Measurements from ENCODE around the gene SNAP29. TPM values are rescaled to one million over a fixed set of nuclear protein-coding genes. Genes with fewer than 3 reads are reported as not detected.

Gene SNAP29
- total and polyA plus RNA-seq, 3 donors from 2014 or later, result 41.8 to 127 (median 47.7) TPM

DNA sequence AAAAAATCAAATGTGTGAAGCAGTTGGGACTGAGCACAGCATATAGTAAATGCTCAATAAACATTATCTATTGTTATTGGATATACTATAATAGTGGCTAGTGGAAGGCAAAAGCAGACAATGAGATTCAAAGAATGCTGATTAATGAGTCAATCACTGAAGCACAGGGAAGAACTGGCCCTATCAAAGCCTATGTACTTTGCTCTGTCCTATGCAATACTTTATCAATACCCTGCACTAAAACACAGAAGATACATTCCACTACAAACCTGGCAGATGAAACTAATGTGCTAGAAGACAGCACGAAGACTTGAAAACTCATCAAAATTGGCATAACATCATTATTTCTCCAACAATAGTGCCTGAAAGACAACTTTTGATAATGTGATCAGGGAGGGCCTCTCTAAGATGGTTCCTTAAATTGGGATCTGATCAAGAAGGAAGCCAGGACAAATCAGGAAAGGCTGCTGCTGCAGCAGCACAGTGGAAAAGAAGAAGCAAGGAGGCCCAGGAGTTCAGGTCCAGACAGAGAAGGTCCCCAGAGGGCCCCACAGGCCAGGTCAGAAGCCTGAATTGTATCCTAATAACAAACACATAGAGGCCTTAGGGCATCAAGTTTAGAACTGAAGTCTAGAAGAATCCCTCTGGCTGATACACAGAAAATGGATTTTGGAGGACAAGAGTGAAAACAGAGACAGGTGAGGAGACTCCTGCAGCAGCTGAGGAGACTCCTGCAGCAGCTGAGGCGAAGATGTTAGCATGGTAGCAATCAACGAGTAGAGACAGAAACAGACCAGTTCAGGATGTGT lies 18.8 kb upstream of the SNAP29 start:
- WGBS, 2 donors, result 85 to 94% methylated on average over 3 of the region's 3 CpGs
- H3K4me3 ChIP-seq, result no peak overlapping the region
- H3K4me1 ChIP-seq, result peaks cover 9% of the 10 kb centered on the region
- TF ChIP-seq POLR2A (IDR thresholded peaks at IDR 0.05), result no peak
- TF ChIP-seq, protein P1, sequence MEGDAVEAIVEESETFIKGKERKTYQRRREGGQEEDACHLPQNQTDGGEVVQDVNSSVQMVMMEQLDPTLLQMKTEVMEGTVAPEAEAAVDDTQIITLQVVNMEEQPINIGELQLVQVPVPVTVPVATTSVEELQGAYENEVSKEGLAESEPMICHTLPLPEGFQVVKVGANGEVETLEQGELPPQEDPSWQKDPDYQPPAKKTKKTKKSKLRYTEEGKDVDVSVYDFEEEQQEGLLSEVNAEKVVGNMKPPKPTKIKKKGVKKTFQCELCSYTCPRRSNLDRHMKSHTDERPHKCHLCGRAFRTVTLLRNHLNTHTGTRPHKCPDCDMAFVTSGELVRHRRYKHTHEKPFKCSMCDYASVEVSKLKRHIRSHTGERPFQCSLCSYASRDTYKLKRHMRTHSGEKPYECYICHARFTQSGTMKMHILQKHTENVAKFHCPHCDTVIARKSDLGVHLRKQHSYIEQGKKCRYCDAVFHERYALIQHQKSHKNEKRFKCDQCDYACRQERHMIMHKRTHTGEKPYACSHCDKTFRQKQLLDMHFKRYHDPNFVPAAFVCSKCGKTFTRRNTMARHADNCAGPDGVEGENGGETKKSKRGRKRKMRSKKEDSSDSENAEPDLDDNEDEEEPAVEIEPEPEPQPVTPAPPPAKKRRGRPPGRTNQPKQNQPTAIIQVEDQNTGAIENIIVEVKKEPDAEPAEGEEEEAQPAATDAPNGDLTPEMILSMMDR (IDR thresholded peaks at IDR 0.05), result no peak
- H3K9me3 ChIP-seq, result no peaks in the 10 kb centered on the region
- H3K36me3 ChIP-seq (ENCODE audit: low read depth, missing control alignments), result no peaks in the 10 kb centered on the region
- intact Hi-C loops (cut with DNase I; ENCODE audit: low total_unique reads), result no loop called here
- no peaks in the 10 kb centered on the region for H3K27me3 ChIP-seq
- no peak overlapping the region for H3K27ac ChIP-seq
- DNase-seq, result no peak

DNA sequence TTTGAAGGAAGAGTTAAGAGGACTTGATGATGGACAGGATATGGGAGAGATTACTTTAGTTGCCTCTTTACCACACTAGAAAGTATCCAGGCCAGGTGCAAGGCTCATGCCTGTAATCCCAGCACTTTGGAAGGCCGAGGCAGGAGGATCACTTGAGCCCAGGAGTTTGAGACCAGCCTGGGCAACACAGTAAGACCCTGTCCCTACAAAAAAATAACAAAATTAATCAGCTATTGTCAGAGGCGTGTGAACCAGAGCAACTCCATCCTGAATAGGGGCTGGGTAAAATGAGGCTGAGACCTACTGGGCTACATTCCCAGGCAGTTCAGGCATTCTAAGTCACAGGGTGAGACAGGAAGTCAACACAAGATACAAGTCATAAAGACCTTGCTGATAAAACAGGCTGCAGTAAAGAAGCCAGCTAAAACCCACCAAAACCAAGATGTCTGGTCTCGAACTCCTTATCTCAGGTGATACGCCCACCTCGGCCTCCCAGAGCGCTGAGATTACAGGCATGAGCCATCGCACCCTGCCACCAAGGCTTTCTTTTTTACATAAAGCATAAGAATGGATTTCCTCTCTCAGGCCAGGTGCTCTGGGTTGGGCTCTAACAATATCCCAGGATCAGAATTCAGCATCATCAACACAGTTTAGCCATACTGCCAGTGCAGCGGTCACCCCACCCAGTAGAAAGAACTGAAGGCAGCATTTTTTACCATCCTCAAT lies 18.0 kb upstream of the SNAP29 start:
- no peaks in the 10 kb centered on the region for H3K9me3 ChIP-seq
- TF ChIP-seq, protein P1 (IDR thresholded peaks at IDR 0.05), result no peak
- TF ChIP-seq POLR2A (IDR thresholded peaks at IDR 0.05), result no peak
- no peak for DNase-seq
- WGBS, 2 donors, result 74 to 79% methylated on average over 7 to 8 of the region's 8 CpGs
- H3K27me3 ChIP-seq, result no peaks in the 10 kb centered on the region
- no peaks in the 10 kb centered on the region for H3K36me3 ChIP-seq (ENCODE audit: low read depth, missing control alignments)
- H3K4me3 ChIP-seq, result no peak overlapping the region
- H3K4me1 ChIP-seq, result peaks cover 9% of the 10 kb centered on the region
- intact Hi-C loops (cut with DNase I; ENCODE audit: low total_unique reads), result no loop called here
- H3K27ac ChIP-seq, result no peak overlapping the region

DNA sequence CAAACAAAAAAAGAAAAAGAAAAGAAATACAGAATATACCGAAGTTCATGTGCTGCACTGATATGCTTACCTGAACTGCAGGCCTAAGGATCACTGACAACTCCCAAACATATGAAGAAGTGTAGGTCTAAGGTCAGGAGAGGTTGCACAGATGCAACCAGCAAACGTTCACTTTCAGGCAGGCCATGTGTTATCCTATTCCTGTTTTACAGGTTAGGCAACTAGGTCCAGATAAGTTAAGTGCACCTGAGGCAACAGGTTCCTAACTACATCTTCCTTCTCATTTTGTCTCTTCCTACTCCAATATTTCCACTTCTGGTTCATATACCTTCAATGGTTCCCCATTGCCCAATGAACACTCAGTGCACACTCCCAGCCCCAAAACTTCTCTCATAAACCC lies 15.3 kb upstream of the SNAP29 start:
- WGBS, 2 donors, result 23 to 54% methylated on average over 2 of the region's 2 CpGs
- no peaks in the 10 kb centered on the region for H3K9me3 ChIP-seq
- no peaks in the 10 kb centered on the region for H3K36me3 ChIP-seq (ENCODE audit: low read depth, missing control alignments)
- no peak overlapping the region for H3K27ac ChIP-seq
- intact Hi-C loops (cut with DNase I; ENCODE audit: low total_unique reads), result no loop called here
- H3K4me3 ChIP-seq, result no peak overlapping the region
- no peak for TF ChIP-seq POLR2A (IDR thresholded peaks at IDR 0.05)
- no peak for DNase-seq
- H3K27me3 ChIP-seq, result no peaks in the 10 kb centered on the region
- peaks cover 9% of the 10 kb centered on the region for H3K4me1 ChIP-seq

DNA sequence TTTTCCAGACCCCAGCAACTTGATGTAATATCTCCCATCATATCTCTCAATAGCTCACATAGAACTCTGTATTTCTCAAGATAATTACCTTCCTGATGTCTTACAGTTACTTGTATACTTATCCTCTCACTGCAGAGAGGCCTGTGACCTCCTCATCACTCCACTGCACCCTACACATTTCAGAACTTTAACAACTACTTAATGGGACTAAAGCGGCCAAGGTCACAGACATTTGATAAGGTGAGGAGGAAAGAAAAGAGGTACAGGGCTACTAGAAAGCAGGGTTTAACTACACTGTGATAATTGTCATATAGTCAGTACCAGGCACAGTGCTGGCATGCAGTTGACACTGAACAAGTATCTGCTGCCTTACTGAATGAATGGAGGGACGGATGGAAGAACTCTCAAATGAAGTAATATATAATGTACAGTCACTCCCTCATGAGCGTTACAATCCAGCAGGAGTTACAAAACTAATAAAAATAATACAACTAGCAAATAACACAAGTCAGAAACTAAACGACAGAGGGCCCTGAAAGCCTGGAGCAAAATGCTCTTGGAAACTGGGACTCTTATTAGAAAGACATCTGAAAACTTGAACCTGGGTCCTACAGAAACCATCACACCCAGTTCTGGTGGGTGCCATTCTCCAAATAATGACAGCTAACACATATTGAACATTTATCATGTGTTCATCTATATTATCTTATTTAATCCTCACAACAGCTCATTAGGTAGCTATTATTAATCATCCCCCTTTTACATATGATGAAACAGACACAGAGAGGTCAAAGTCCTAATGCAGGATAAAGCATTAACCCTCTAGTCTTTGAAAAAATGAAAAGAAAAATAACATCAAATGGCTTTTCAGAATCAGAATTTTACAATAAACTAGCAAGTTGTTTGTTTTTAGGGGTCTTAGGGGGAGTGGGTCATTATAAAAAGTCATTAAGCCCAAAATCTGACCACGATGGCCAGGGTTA lies 14.5 kb upstream of the SNAP29 start:
- no peaks in the 10 kb centered on the region for H3K36me3 ChIP-seq (ENCODE audit: low read depth, missing control alignments)
- DNase-seq, result no peak
- no peak for TF ChIP-seq POLR2A (IDR thresholded peaks at IDR 0.05)
- TF ChIP-seq, protein P1 (IDR thresholded peaks at IDR 0.05), result no peak
- no peak overlapping the region for H3K4me3 ChIP-seq
- H3K4me1 ChIP-seq, result peaks cover 9% of the 10 kb centered on the region
- WGBS, 2 donors, result 76 to 79% methylated on average over 5 of the region's 5 CpGs
- no peaks in the 10 kb centered on the region for H3K9me3 ChIP-seq
- no peaks in the 10 kb centered on the region for H3K27me3 ChIP-seq
- intact Hi-C loops (cut with DNase I; ENCODE audit: low total_unique reads), result no loop called here
- H3K27ac ChIP-seq, result no peak overlapping the region

All from testis (tissue), 3 donors.